Medulla oblongata (tissue), 1 donor: ENCODE results near the gene PYGM.

Source experiments
- DNase-seq: peaks from one replicate; pipeline ENCODE4 v3.0.0-alpha.2; 2015; ENCODE audit errors: extremely low spot score

Gene PYGM

GRCh38 chr11:64753380-64754123 is 6.2 kb downstream of the PYGM start:
- no peak for DNase-seq

GRCh38 chr11:64753019-64753379 is 6.8 kb downstream of the PYGM start:
- DNase-seq, result no peak

- no peak for DNase-seq
Observed at GRCh38 chr11:64752175-64752970, 7.4 kb downstream of the PYGM start.

DNA sequence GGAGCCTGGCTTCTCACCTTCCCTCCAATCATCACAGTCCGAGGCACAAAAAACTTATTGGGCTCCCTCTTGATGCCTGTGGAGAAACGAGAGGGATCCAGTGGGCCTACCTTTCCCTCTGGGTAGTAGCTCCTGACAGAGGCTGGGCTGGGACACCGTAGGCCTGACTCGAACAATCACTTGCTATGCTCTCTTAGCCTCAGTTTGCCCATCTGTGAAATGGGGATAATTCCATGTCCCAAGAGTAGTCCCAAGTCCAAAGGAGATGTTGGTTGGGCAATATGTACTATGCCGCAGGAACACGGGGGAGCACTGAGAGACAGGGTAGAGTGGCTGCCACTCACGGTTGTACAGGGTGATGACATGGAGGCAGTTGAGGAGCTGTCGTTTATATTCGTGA is 8.2 kb downstream of the PYGM start:
- no peak for DNase-seq

- DNase-seq, result no peak
Observed at GRCh38 chr11:64751136-64751535, 8.6 kb downstream of the PYGM start.

DNA sequence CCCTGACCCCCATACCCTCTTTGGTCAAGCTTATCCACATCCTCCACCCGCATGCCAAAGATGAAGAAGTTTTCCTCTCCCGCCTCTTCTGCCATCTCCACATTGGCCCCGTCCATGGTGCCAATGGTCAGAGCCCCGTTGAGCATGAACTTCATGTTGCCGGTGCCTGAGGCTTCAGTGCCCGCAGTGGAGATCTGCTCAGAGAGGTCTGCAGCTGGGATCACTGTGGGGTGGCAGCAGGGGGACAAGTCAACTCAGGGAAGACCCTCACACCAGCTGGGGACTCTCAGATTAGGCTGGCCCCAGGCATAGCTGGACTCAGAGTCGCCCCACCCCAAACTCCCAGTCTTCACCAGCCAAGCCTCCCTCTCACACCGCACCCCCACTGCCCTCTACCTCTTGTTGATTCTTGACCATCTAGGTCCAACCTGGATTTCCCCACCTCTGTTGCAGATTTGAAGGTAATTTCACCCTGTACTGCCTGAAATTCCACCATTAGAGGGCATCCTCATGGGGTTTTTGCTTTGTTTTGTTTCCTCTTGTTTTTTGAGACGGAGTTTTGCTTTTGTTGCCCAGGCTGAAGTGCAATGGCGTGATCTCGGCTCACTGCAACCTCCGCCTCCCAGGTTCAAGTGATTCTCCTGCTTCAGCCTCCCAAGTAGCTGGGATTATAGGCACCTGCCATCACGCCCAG is 9.3 kb downstream of the PYGM start:
- no peak for DNase-seq

DNA sequence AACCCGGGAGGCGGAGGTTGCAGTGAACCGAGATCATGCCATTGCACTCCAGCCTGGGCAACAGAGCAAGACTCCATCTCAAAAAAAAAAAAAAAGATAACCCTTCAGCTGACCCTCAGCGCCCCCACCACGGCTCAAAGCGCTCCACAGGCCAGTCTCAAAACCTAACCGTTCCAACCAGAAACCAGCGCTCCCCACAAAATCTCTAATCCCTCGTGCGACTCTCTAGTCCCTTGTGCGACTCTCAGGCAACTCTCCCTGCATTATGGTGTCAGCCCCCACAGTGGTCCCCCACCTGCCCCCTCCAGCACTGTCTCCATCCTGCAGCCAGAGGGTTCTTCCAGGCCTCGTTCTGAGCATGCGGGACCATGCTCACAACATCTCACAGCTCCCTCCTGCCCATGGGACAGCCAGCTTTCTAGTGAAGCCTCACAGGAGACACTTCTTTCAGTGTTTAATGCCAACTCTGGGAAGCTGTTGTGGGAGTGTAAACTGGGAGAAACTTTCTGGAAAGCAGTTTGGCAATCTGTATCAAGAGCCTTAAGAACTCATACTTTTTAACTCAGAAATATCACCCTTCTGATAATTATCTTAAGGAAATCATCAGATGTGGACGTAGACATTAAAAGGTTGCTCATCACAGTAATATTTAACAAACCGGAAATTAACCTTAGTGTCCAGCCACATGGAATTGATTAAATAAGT is 11.7 kb downstream of the PYGM start:
- no peak for DNase-seq

DNA sequence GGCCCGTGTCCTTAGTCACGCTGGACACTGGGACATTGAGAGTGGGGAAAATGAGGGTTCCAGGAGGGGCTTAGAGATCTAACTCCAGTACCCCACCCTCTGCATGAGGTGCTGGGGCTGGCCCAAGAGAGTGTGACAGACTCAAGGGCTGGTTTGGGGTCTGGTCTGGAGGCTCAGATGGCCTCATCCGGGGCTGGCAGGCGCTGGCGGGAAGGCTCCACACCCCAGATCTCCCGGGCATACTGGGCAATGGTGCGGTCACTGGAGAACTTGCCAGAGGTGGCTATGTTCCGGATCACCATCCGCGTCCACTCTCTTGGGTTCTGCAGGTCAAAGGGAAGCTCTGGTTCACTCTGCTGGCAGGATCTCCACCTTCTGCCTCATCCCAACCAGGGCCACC is 13.3 kb downstream of the PYGM start:
- DNase-seq, result no peak

GRCh38 chr11:64745521-64746328 is 14.0 kb downstream of the PYGM start:
- DNase-seq, result peak; percentile 54

DNA sequence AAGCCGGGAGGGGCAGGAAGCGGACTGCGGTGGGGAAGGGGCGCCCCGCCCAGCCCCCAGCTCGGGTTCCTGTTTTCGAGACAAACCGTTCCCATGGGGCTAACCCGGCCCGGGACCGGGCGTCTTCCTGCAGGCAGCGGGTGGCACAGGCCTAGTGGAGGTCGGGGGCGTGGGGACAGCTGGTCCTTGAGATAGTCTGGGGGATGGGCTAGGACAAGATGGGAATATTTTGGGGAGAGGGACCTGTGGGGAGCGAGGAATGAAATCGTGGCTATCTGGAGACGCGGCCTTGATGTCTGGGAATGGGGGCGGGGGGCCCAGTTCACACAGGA is 14.6 kb downstream of the PYGM start:
- DNase-seq, result no peak

- no peak for DNase-seq
Observed at GRCh38 chr11:64744544-64745188, 15.1 kb downstream of the PYGM start.

- peak; percentile 42 for DNase-seq
Observed at GRCh38 chr11:64743591-64744543, 15.9 kb downstream of the PYGM start, which contains the start of gene RASGRP2. TSS of gene RASGRP2 (minus strand) at chr11:64744142. CDS start at chr11:64742866, 1,276 bp downstream.

GRCh38 chr11:64742889-64743590 is 16.7 kb downstream of the PYGM start:
- DNase-seq, result peak; percentile 44

DNA sequence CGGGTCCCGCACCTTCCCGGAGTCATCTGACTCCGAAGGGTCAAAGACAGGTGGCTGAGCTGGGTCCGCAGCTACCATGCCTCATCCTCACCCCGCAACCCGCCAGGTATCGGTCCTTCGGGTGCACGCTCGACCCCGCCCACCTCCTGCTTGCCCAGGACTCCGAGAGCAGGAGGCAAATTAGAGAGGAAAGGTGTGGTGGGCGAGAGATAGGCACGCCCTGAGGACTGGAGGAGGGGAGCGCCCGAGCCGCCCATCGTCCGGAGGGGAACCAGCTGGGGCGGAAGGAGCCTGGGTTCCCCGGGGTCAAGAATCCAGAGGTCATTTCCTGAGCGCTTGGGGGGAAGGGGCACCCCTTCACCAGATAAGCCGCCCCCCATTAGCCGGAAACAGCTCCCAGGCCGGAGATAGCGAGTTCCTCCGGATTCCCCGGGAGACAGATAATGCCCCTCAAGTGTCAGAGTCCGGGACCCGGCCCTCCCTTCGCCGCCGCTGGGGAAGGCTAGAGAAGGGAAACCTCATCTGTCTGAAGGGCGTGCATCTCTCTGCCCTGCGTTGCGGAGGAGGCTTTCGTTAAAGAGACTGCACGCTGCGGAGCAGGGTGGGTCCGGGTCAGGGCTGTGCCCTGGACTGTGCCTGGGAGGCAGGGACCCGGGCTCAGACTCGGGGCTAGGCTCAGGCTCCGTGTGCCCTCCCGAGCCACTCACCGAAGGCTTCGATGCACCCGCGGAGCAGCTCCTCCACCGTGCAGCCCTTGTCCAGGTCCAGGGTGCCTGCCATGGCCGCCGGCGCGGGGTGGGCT is 17.5 kb downstream of the PYGM start:
- DNase-seq, result no peak

GRCh38 chr11:64741375-64742086 is 18.2 kb downstream of the PYGM start:
- DNase-seq, result no peak

DNA sequence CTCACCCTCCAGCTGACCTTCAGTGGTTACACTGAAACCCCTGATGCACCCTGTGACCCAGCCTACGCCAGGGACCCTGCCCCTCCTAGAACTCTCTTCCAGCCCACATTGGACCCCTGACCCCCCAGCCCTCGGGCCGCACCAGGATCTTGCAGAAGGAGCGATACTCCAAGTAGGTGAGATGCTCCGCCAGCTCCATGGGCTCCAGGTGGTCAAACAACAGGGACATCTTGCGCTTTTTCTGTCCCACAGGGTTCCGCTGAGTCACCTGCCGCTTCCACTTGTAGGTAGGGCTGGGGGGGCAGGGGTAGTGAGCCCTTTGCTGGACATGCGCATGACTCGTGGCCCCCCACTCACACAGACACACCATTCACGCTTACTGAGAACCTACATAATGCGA is 19.9 kb downstream of the PYGM start:
- DNase-seq, result no peak

DNA sequence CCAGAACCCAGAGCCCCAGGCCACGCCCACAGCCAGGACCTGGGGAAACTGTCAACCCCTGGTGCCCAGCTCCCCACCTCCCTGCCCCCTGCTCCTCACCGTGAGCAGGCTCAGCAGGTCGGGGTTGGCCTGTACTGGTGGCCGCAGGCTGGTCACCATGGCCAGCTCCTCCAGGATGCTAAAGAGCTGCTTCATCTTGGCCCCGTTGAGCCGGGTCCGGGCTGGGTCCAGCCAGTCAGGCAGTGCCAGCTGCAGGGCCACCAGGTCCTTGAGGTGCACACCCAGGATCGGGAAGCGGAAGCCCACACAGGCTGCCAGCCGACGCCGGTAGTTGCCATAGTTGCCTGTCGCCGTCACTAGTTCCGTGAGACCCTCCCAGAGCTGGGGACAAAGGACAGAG is 23.1 kb downstream of the PYGM start:
- no peak for DNase-seq
